ENCODE data around the gene CHRNA9. TPM values are rescaled to one million over a fixed set of nuclear protein-coding genes. Genes with fewer than 3 reads are reported as not detected.

Gene CHRNA9
- total and polyA plus RNA-seq, 2 of the 4 experiments (the other 2 are of a cell fraction) = not detected

DNA sequence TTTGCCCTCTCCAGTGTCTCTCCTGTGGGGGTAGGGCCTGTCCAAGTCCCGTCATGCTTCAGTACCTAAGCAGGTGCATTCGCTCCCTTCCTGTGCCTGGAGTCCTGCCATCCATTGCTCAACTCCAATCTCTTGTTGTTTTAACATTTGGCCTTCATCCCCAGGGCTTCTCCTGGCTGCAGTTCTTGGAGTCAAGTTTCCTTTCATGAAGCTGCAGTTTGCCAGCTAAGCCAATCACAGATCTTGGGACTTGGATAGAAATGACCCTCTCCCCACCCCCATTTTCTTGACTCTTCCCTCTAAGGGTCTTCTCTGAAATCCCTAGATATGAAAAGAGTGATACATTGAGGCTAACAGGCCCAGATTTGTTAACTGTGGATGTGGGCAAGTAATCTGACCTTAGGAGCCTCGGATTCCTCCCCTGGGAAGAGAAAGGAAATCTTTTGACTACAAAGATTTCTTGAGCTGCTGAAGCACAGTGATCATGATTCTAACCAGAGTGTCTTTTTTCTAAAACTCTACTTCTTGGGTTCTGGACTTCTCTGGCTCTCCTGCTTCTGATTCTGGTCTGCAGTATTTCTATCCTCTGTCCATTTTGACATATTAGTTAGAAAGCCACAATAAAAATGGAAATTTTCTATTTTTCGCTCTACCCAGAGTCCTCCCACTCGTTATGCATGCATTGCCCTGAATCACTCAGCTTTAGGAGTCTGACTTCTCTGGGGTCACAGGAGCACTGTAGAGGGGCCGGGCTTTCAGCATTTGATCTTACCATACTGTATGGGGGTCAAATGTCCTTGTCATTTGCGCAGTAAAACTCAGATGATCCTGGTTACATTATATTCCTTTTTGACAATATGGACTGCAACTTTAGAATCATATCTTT, 61.0 kb downstream of the CHRNA9 start (continued):
- TF ChIP-seq, protein P1, sequence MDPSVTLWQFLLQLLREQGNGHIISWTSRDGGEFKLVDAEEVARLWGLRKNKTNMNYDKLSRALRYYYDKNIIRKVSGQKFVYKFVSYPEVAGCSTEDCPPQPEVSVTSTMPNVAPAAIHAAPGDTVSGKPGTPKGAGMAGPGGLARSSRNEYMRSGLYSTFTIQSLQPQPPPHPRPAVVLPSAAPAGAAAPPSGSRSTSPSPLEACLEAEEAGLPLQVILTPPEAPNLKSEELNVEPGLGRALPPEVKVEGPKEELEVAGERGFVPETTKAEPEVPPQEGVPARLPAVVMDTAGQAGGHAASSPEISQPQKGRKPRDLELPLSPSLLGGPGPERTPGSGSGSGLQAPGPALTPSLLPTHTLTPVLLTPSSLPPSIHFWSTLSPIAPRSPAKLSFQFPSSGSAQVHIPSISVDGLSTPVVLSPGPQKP (IDR thresholded peaks at IDR 0.05; ENCODE audit: borderline replicate concordance, low read depth, low read length) = no peak

DNA sequence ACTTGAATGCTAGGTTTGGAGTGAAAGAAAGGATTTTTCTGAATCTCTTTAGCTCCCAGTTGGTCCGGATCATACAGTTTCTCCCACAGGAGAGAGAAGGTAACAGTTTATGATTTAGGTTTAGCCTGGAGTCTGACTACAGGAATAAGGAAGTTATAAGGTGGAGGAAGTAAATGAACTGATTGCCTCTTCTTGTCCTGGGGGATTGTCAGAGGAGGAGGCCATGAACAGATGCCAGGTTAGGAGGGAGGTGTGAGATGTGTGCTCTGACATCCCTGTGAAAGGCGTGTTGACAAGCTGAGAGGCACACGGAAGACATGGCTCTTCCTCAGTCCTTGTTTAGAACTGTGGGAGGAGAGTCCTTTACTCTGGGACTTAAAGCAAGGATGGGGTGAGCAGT, 64.4 kb downstream of the CHRNA9 start:
- no peak overlapping the region for H3K23ac ChIP-seq (ENCODE audit: low read depth, low read length)
- 60% methylated on average over 1 of the region's 3 CpGs; no CpG with 5 or more reads in 1 of the 2 experiments for WGBS, 2 experiments (ENCODE audit: extremely low coverage in 2 of 2, insufficient read length in 1 of 2)
- H4K91ac ChIP-seq (ENCODE audit: insufficient read depth, low read depth, low read length) = no peak overlapping the region
- no peak overlapping the region for H4K5ac ChIP-seq (ENCODE audit: low read depth, low read length)
- no peaks in the 10 kb centered on the region for H3K9me3 ChIP-seq (ENCODE audit: control insufficient read depth, insufficient read depth, low read length)
- no peaks in the 10 kb centered on the region; the same call in 1 of the 2 replicates for H3K4me1 ChIP-seq (ENCODE audit: control insufficient read depth, insufficient read depth, low read length)
- no peak overlapping the region for H4K8ac ChIP-seq (ENCODE audit: low read depth in 2 of 2, low read length in 2 of 2)
- H2BK20ac ChIP-seq (ENCODE audit: low read depth, low read length) = no peak overlapping the region
- no peaks in the 10 kb centered on the region for H3K9me1 ChIP-seq (ENCODE audit: insufficient read depth, low read length)
- H3K9ac ChIP-seq (ENCODE audit: low read depth, low read length) = no peak overlapping the region
- DNase-seq = no peak
- no peaks in the 10 kb centered on the region for H3K79me1 ChIP-seq (ENCODE audit: low read depth in 1 of 2, low read length in 2 of 2)
- no peaks in the 10 kb centered on the region for H3K36me3 ChIP-seq (ENCODE audit: control insufficient read depth, insufficient read depth, low read length)
- H3K4me3 ChIP-seq (ENCODE audit: insufficient read depth, low read depth, low read length) = no peak overlapping the region
- no peak overlapping the region for H2AK9ac ChIP-seq (replicated peaks; ENCODE audit: low read depth, low read length, poor library complexity)
- POLR2A ChIA-PET (ENCODE audit: unreplicated experiment) = no interaction called here
- H3K4ac ChIP-seq (ENCODE audit: low read depth, low read length) = no peak overlapping the region
- no peak overlapping the region for H2AFZ ChIP-seq (replicated peaks; ENCODE audit: low read length, poor library complexity)
- BruUV-seq (replicated peaks) = no TSS peak
- dilution Hi-C loops (cut with HindIII; ENCODE audit: low sequenced_read_pairs, unreplicated experiment) (no loop called here), in situ Hi-C loops (cut with MboI; ENCODE audit: low sequenced_read_pairs) (no loop called here), intact Hi-C loops (cut with micrococcal nuclease) (no loop called here)
- no peak for ATAC-seq (ENCODE audit: low read depth)
- H2BK120ac ChIP-seq (ENCODE audit: low read depth, low read length) = no peak overlapping the region
- no peak overlapping the region for H2BK15ac ChIP-seq (ENCODE audit: low read depth, low read length)
- peaks cover 2% of the 10 kb centered on the region; the same call in 1 of the 2 replicates for H3K27me3 ChIP-seq (ENCODE audit: control insufficient read depth, insufficient read depth, low read length)
- H3K4me2 ChIP-seq (ENCODE audit: low read depth, low read length) = no peak overlapping the region
- CTCF ChIA-PET = no interaction called here
- H2BK5ac ChIP-seq (ENCODE audit: low read depth, low read length, poor library complexity, severe bottlenecking) = no peak overlapping the region
- no peak overlapping the region for H2AK5ac ChIP-seq (ENCODE audit: low read depth, low read length)
- no peak overlapping the region for H3K18ac ChIP-seq (ENCODE audit: low read depth, low read length)
- H4K20me1 ChIP-seq (ENCODE audit: insufficient read depth, low read length) = no peaks in the 10 kb centered on the region
- no peak overlapping the region for H3K56ac ChIP-seq (ENCODE audit: extremely low read depth, insufficient read depth, low read length)
- no peak overlapping the region for H3K27ac ChIP-seq (ENCODE audit: insufficient read depth, low read length)
- H3K14ac ChIP-seq (replicated peaks; ENCODE audit: low read depth, low read length) = no peak overlapping the region
- TF ChIP-seq, protein P2, sequence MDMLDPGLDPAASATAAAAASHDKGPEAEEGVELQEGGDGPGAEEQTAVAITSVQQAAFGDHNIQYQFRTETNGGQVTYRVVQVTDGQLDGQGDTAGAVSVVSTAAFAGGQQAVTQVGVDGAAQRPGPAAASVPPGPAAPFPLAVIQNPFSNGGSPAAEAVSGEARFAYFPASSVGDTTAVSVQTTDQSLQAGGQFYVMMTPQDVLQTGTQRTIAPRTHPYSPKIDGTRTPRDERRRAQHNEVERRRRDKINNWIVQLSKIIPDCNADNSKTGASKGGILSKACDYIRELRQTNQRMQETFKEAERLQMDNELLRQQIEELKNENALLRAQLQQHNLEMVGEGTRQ (IDR thresholded peaks at IDR 0.05; ENCODE audit: low read depth, low read length) = no peak
- TF ChIP-seq FOS (IDR thresholded peaks at IDR 0.05; ENCODE audit: low read depth, low read length) = no peak
- TF ChIP-seq CEBPB (IDR thresholded peaks at IDR 0.05; ENCODE audit: low read depth, low read length) = no peak
- no peak for TF ChIP-seq RFX5 (IDR thresholded peaks at IDR 0.05; ENCODE audit: low read depth, low read length)
- TF ChIP-seq RCOR1 (IDR thresholded peaks at IDR 0.05; ENCODE audit: insufficient replicate concordance, low read length) = no peak
- TF ChIP-seq BHLHE40 (IDR thresholded peaks at IDR 0.05; ENCODE audit: low read depth, low read length) = no peak

Measured in IMR-90 (cell line).